ENCODE results near the gene GRID1.

GRID1 gene

DNA sequence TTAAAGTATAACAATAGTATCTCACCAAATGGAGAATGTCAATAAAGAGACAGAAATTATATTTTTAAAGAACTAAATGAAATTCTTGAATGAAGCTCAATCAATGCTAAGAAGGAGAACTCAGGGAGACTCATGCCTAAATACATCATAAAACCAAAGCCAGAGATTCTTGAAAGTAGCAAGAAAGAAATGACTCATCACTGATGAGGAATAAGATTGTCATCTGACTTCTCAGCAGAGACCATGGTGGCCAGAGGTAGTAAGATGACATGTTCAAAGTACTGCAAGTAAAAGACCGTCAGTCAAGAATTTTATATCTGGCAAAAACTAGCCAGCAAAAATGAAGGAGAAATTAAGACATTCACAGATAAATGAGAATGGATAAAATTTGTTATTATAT lies 399.0 kb downstream of the GRID1 start:
- DNase-seq (ENCODE audit: low read depth), result no peak

DNA sequence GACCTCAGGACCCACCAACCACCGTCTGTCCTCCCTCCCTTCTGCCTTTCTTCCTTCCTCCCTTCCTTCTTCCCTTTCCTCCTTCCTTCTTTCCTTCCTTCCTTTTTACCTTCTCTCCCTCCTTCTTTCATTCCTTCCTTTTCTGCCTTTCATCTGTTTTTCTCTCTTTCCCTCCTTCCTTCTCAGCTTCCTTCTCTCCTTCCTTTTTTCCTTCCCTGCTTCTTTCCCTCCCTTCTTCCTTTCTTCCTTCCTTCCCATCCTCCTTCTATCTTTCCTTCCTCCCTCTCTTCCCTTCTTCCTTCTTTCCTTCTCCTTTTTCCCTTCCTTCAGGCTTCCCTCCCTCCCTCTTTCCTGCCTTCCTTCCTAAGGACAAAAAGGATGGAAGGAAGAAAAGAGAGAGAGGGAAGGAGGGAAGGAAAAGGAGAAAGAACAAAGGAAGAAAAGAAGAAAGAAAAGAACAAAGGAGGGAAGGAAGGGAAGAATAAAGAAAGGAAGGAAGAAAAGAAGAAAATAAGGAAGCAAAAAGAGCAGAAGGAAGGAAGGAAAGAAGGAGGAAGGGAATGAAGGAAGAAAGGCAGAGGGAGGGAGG lies 405.0 kb downstream of the GRID1 start:
- no peak overlapping the region for H3K4me3 ChIP-seq (ENCODE audit: low read depth, low read length)
- TF ChIP-seq, protein P1, sequence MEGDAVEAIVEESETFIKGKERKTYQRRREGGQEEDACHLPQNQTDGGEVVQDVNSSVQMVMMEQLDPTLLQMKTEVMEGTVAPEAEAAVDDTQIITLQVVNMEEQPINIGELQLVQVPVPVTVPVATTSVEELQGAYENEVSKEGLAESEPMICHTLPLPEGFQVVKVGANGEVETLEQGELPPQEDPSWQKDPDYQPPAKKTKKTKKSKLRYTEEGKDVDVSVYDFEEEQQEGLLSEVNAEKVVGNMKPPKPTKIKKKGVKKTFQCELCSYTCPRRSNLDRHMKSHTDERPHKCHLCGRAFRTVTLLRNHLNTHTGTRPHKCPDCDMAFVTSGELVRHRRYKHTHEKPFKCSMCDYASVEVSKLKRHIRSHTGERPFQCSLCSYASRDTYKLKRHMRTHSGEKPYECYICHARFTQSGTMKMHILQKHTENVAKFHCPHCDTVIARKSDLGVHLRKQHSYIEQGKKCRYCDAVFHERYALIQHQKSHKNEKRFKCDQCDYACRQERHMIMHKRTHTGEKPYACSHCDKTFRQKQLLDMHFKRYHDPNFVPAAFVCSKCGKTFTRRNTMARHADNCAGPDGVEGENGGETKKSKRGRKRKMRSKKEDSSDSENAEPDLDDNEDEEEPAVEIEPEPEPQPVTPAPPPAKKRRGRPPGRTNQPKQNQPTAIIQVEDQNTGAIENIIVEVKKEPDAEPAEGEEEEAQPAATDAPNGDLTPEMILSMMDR (conservative IDR thresholded peaks at IDR 0.05; ENCODE audit: low read depth, low read length), result no peak
- DNase-seq (ENCODE audit: low read depth), result no peak

More for the DNA sequence above, 399.0 kb downstream of the GRID1 start:
- TF ChIP-seq, protein P1 (conservative IDR thresholded peaks at IDR 0.05; ENCODE audit: low read depth, low read length), result no peak
- no peak overlapping the region for H3K4me3 ChIP-seq (ENCODE audit: low read depth, low read length)

DNA sequence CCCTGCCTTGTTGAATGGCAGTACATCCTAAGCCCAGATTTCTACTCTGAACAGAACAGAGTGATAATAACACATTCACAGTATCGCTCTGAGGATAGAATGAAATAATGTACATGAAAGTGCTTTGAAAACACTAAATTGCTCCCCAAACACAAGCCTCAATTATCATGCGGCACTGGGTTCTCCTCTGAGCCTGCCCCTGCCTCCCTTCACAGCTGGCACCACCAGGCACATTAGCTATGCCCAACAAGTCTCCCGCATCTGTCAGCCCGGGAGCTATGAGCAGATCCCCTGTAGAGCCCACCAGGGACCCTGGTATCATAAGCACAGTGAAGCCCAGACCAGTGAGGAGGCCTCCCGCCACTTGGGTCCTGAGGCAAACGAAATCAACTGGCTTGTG lies 405.5 kb downstream of the GRID1 start:
- H3K4me3 ChIP-seq (ENCODE audit: low read depth, low read length), result no peak overlapping the region
- TF ChIP-seq, protein P1 (conservative IDR thresholded peaks at IDR 0.05; ENCODE audit: low read depth, low read length), result no peak
- no peak for DNase-seq (ENCODE audit: low read depth)

DNA sequence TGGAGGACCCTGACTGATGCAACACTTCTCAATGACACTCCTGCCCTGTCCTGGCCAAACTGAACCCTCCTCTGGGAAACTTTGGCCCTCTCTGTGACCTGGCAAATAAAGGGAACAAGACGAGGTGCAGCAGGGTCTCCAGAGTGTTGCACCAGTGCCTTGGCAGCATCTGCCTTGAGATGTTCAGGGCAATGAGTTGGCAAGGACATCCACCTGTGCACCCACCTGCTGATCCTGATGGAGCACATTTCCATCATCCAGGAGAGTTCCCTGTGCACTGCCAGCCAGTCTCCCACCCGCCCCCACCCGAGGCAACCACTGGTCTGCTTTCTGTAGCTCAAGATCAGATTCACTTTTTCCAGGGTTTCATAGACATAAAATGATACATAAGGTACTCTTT lies 407.4 kb downstream of the GRID1 start:
- TF ChIP-seq, protein P1 (conservative IDR thresholded peaks at IDR 0.05; ENCODE audit: low read depth, low read length), result no peak
- H3K4me3 ChIP-seq (ENCODE audit: low read depth, low read length), result no peak overlapping the region
- DNase-seq (ENCODE audit: low read depth), result no peak

DNA sequence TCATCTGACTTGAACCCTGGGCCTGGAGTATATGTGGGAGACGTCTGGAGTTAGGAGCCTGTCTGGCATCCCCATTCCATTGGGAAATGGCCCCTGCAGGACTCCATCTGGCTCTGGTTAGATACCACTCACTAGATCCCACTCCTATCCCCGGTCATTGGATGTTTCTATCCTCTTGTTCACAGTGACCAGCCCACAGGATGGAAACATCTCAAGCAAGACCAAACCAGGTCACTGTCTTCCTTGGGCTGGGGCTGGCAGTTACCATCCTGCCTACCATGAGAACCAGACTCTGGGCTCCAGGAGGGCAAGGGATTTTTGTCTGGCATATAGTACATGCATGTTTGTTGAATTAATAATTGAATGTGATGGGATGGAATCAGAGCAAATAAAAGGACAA lies 415.7 kb downstream of the GRID1 start:
- no peak overlapping the region for H3K4me3 ChIP-seq (ENCODE audit: low read depth, low read length)
- no peak for DNase-seq (ENCODE audit: low read depth)
- TF ChIP-seq, protein P1 (conservative IDR thresholded peaks at IDR 0.05; ENCODE audit: low read depth, low read length), result no peak

DNA sequence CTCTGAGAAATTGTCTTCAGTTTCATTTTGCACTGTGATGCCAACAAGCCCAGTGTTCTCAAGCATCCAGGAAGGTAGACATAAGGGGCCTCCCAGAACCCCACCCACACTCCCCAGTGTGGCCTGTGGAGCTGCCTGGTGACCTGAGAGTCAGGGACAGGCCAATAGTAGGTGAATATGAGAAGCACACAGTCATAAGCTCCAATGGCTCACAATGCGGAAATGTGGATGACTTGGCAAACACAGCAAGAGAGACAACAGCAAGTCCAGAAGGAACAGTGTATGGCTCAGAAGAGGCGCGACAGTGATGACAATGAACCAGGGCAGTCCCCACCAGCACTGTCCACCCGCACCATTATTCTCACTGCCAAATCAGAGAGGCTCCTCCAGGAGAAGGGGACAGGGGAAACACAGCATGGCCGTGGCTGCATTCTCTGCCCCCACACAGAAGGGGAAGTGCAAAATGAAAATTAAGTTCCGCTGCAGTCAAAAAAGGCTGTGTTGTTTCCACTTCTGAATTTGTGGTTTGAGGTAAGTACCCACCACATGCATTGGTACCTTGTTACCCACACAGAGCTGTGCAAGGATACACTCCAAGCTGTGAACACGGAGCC lies 419.8 kb downstream of the GRID1 start:
- DNase-seq (ENCODE audit: low read depth), result no peak
- TF ChIP-seq, protein P1 (conservative IDR thresholded peaks at IDR 0.05; ENCODE audit: low read depth, low read length), result no peak
- no peak overlapping the region for H3K4me3 ChIP-seq (ENCODE audit: low read depth, low read length)

DNA sequence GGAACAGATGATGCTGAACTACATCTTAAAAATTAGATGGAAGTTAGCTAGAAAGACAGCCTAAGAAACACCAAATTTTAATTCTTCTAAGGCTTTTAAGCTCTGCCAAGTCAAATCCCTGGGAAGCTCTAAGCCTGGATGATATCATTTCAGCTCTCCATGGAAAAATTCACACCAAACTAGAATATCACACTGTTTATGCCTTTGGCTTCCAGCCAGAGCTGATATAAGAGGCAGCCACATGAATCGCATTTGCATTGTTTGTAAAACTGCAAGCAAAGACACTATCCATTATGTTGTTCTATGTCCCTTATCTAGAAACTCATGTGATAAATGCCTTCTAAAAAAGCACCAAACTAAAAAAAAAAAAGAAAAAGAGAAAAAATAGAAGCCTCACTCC lies 430.4 kb downstream of the GRID1 start:
- TF ChIP-seq, protein P1 (conservative IDR thresholded peaks at IDR 0.05; ENCODE audit: low read depth, low read length), result no peak

More for the DNA sequence above, 430.4 kb downstream of the GRID1 start:
- no peak for DNase-seq (ENCODE audit: low read depth)
- no peak overlapping the region for H3K4me3 ChIP-seq (ENCODE audit: low read depth, low read length)

Measured in choroid plexus epithelial cell (primary cell).